ENCODE measurements around the gene TM4SF4.

DNA sequence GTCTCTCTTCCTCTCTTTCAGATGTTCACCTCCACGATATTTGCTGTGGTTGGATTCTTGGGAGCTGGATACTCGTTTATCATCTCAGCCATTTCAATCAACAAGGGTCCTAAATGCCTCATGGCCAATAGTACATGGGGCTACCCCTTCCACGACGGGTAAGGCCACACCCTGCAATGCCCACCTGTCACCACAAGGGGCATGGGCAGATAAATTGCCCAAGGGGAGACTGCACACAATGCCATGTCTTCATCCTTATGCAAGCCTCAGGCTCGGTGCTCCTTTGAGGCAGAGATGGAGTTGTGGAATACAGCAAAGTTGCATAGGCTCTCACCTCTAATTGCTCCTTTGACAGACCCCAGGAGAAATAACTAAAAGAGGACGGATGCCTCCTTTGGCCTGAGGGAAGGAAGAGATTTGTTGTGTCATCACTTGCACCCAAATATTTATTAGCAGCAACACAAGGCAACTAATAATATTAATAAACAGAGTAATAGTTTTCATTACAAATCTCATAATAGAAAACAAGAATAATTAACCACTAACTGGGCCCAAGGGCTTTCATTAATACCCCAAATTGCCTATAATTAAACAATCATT, 13.2 kb downstream of the TM4SF4 start:
- TF ChIP-seq CTCF (IDR thresholded peaks at IDR 0.05 in 4 of 5, conservative IDR thresholded peaks at IDR 0.05 in 1 of 5) (peak in 3 of 5 experiments; percentile 13 to 23 (median 22)), POLR2A (IDR thresholded peaks at IDR 0.05) (no peak)

All from gastrocnemius medialis (tissue), 4 donors.